H54 (cell line): ENCODE data around the gene ZNF326.
"Not testable (repeated sequence)": the region's sequence is repeated elsewhere in the genome, so short reads cannot be mapped to it uniquely, and the experiment has no call there.

Experiments used
- DNase-seq: peaks from one replicate; pipeline ENCODE4 v3.0.0; 2011; ENCODE audit warnings: low spot score, mixed read lengths; ENCODE audit not compliant: insufficient read length
- FAIRE-seq: peaks from 3 replicates; lab custom pipeline; 2011; peaks lifted over from hg19 to GRCh38; lab: Jason Lieb, UNC
- POLR2A ChIP-seq: IDR thresholded peaks from 2 replicates; pipeline ENCODE4 v1.6.1; 2011; ENCODE audit warnings: low read depth, mild to moderate bottlenecking, low read length

Gene ZNF326

DNA sequence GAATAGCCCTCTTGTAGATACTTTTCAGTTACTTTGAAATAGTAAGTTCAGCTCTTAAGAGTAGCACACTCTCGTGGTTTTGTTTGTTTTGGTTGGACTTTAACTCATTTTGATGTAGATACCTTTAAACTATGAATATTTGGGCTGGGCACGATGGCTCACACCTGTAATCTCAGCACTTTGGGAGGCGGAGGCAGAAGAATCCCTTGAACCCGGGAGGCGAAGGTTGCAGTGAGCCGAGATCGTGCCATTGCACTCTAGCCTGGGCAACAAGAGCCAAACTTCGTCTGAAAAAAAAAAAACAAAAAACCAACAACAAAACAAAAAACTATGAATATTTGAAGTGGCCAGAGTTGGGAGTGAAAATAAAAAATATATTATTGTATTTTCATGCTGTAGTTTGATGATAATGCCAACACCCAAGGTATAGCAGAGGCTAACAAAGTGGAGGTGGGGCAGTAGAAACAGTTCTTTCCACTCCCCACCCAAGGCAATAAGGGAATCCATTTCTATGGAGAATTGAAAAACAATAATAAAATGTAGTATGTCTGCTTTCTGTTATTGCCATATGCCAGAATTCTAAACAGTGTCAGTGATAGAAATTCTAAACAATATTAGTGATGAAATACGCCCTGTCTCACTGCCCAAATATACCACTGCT lies 1.7 kb downstream of the ZNF326 start:
- TF ChIP-seq POLR2A: no peak
- DNase-seq (no peak), FAIRE-seq (no peak)

DNA sequence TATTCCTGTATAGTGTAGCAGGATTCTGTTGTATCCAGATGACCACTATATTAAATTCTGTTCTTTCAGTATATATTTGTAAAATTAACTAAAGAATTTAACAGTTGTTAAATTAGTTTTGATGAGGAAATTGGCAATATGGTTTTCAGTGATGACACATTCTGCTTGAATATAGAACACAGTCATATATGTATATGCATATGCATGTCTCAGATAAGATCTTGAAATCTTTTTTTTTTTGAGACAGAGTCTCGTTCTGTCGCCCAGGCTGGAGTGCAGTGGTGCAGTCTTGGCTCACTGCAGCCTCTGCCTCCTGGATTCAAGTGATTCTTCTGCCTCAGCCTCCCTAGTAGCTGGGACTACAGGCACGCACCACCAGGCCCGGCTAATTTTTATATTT lies 2.2 kb downstream of the ZNF326 start:
- not testable (repeated sequence) for FAIRE-seq, DNase-seq

- TF ChIP-seq POLR2A: no peak
- DNase-seq: no peak
- FAIRE-seq: no peak
These were observed 3.4 kb downstream of the ZNF326 start for GRCh38 chr1:89998306-89998705.

DNA sequence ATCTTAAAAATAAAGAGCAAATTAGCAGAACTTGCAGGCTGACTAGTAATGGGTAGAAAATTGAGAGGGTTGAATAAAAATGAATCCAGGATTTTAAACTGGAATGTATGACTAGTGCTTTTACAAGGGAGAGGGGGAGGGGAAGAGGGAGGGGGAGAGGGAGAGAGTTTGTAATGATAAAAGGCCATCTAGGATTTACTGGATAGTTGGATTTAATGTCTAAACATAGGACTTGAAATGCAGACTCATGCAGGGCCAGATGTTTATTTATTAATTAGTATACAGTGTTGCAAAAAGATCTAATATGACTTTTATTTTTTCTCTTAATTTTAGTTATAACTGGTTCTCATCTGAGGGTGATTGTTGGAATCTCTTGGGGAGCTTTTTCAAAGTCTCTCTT lies 4.3 kb downstream of the ZNF326 start:
- FAIRE-seq (no peak), DNase-seq (no peak)
- no peak for TF ChIP-seq POLR2A

DNA sequence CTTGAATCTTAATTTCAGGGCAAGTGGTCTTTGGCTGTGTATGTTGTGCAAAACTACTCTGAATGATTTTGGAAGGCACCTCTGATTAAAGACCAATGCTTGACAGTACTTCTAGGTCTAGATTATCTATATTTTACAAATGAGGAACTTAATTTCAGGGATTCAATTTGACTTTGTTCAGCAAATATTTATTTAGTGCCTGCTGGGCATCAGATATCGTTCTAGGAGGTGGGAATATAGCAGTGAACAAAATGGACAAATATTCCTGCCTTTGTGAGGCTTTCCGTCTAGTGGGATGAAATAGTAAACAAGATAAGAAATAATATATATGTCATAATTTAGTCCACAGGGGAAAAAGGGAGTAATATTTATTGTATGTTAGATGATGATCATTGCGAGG lies 4.7 kb downstream of the ZNF326 start:
- TF ChIP-seq POLR2A: no peak
- no peak for DNase-seq
- no peak for FAIRE-seq

DNA sequence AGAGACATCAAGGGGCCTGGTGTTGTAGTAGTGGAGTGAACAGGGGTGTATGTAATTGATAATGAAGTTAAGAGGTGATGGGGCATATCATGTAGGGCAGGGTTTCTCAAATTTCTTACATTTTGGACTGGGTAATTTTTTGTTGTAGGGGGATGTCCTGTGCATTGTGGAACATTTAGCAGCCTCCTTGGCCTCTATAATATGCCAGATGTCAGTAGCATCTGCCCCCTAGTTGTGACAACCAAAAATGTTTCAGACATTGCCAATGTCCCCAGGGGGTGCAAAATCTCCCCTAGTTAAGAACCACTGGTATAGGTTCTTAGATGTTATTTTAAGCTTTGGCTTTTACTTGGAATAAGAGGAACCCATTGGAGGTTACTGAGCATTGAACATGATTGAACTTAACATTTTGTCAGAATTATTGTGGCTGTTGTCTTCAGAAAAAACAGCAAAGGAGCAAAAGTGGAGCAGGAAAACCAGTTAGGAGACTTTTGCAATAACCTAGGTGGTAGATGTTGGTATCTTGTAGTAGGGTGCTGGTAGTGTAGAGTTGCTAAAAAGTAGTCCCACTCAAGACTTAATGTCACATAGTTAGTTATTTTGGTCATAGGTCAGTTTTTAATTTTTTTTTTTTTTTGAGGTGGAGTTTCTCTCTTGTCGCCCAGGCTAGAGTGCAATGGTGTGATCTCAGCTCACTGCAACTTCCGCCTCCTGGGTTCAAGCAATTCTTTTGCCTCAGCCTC lies 6.2 kb downstream of the ZNF326 start:
- no peak for DNase-seq
- FAIRE-seq: no peak
- TF ChIP-seq POLR2A: no peak

DNA sequence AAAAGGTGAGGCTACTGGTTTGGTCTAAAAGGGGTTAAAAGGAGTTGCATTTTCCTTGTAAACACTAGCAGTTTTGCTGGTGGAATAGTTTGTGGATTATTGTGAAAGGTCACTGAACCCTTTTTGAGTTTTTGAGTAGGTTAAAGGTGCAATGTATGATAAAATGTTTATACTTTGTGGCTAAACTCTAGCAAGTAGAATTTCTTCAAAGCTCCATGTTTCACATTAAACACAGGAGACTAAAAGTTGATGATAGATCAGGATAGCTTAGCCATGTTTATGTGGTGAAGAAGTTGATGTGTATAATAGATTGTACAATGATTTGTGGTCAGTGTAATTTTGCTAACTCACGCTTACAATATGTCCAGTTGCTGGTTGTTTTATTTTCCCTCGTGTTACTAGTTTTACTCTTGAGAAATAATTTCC lies 13.1 kb downstream of the ZNF326 start:
- no peak for TF ChIP-seq POLR2A
- peak; percentile 64 for FAIRE-seq

DNA sequence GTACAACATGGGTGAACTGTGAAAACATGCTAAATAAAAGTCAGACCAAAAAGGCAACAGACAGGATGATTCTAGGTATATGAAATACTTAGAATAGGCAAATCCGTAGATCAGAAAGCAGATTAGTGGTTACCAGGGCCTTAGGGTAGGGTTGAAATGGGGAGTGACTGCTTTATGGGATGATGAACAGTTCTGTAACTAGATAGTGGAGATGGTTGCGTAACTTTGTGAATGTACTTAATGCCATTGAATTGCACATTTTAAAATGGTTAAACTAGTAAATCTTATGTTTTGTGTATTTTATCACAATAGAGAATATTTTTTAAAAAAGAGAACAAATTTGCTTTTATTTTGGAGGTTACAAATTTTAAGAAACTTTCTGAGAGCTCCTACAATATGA lies 17.4 kb downstream of the ZNF326 start:
- DNase-seq: no peak
- FAIRE-seq: no peak
- TF ChIP-seq POLR2A: no peak

More for the DNA sequence above, 13.1 kb downstream of the ZNF326 start:
- DNase-seq: no peak

DNA sequence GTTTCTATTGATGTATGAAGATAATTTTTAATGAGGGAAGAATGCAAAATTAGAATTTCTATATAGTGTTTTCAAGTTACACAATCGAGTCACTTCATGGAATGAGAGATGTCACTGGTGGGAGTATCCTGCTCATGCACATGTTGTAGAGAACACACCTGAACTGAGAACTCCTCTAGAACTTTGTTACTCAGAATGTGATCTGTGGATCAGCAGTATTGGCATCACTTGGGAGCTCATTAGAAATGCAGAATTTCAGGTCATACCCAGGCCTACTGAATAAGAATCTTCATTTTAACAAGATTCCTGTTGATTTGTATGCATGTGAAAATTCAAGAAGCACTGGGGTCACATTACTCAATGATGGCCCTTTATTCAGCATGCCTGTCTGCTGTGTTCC lies 28.8 kb downstream of the ZNF326 start:
- TF ChIP-seq POLR2A: no peak
- DNase-seq (no peak), FAIRE-seq (no peak)

DNA sequence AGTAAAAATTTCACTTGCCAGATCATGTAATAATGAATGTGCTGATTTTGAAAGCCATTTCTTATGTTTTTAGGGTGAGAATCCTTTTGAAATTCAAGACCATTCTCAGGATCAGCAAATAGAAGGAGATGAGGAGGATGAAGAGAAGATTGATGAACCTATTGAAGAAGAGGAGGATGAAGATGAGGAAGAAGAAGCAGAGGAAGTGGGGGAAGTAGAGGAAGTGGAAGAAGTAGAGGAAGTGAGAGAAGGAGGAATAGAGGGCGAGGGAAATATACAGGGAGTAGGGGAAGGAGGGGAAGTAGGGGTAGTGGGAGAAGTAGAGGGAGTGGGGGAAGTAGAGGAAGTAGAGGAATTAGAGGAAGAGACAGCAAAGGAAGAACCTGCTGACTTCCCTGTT lies 32.4 kb downstream of the ZNF326 start:
- DNase-seq: no peak
- TF ChIP-seq POLR2A: no peak
- no peak for FAIRE-seq

DNA sequence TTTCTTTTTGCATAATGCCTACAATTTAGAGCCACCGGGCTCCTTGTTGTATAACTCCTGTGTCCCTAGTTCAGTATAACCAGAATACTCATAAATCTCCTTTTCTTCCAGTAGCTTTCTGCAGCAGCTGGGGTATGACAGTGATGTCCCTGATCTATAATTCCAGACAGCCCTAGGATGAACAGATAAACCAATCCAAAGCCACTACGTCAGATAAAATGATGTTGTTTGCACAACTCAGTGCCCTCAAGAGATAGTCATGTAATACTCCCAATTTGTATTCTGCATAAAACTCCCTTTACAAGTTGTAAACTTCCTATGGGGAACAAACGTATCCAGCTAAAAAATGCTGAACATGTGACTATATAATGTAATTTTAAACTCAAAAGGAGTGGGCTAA lies 44.7 kb downstream of the ZNF326 start:
- FAIRE-seq (no peak), DNase-seq (no peak)
- no peak for TF ChIP-seq POLR2A

GRCh38 chr1:90043586-90043985 lies 48.7 kb downstream of the ZNF326 start:
- no peak for TF ChIP-seq POLR2A
- FAIRE-seq: no peak
- no peak for DNase-seq

- TF ChIP-seq POLR2A: no peak
- no peak for DNase-seq
- FAIRE-seq: no peak
These were observed 49.4 kb downstream of the ZNF326 start for GRCh38 chr1:90044346-90044745.

- FAIRE-seq: peak; percentile 30
- no peak for TF ChIP-seq POLR2A
- peak; percentile 5 for DNase-seq
These were observed 51.1 kb downstream of the ZNF326 start for GRCh38 chr1:90045853-90046563.

GRCh38 chr1:90046635-90047034 lies 51.7 kb downstream of the ZNF326 start:
- TF ChIP-seq POLR2A: no peak

More at GRCh38 chr1:90046635-90047034, 51.7 kb downstream of the ZNF326 start:
- FAIRE-seq (no peak), DNase-seq (no peak)
